GM18508 (cell line): ENCODE data around the gene BOD1L1.

Source experiments
- ATAC-seq: cut with Tn5 transposase; IDR thresholded peaks from one replicate; pipeline ENCODE4 v1.9.1; 2021; ENCODE audit warnings: moderate number of reproducible peaks; ENCODE audit not compliant: insufficient read depth, unreplicated experiment

The BOD1L1 gene

GRCh38 chr4:13541176-13541604 lies 86.3 kb downstream of the BOD1L1 start:
- ATAC-seq = no peak

- no peak for ATAC-seq
Observed at GRCh38 chr4:13540446-13541175, 86.9 kb downstream of the BOD1L1 start.

- ATAC-seq = no peak
Observed at GRCh38 chr4:13539619-13540445, 87.7 kb downstream of the BOD1L1 start.

- no peak for ATAC-seq
Observed at GRCh38 chr4:13539047-13539618, 88.4 kb downstream of the BOD1L1 start.

- ATAC-seq = no peak
Observed at GRCh38 chr4:13538427-13538973, 89.0 kb downstream of the BOD1L1 start.

GRCh38 chr4:13537832-13538177 lies 89.7 kb downstream of the BOD1L1 start:
- ATAC-seq = no peak

- ATAC-seq = no peak
Observed at GRCh38 chr4:13537011-13537831, 90.3 kb downstream of the BOD1L1 start.

- ATAC-seq = no peak
Observed at GRCh38 chr4:13536607-13537006, 90.9 kb downstream of the BOD1L1 start.

GRCh38 chr4:13535708-13536361 lies 91.7 kb downstream of the BOD1L1 start:
- no peak for ATAC-seq

GRCh38 chr4:13535118-13535517 lies 92.4 kb downstream of the BOD1L1 start:
- no peak for ATAC-seq

- ATAC-seq = no peak
Observed at GRCh38 chr4:13534344-13535063, 93.0 kb downstream of the BOD1L1 start.

- no peak for ATAC-seq
Observed at GRCh38 chr4:13533670-13534343, 93.7 kb downstream of the BOD1L1 start.

- ATAC-seq = no peak
Observed at GRCh38 chr4:13531625-13531998, 95.9 kb downstream of the BOD1L1 start.

- ATAC-seq = no peak
Observed at GRCh38 chr4:13530823-13531624, 96.5 kb downstream of the BOD1L1 start.

- ATAC-seq = no peak
Observed at GRCh38 chr4:13529128-13529919, 98.2 kb downstream of the BOD1L1 start.

GRCh38 chr4:13528821-13529127 lies 98.8 kb downstream of the BOD1L1 start:
- ATAC-seq = no peak
